Panc1 (cell line): ENCODE measurements around the gene DGKG.

Experiments used
- POLR2AphosphoS5 ChIP-seq: IDR thresholded peaks from 2 replicates; pipeline ENCODE4 v1.6.1; 2012; ENCODE audit warnings: mild to moderate bottlenecking, low read depth, low read length, moderate library complexity
- SIN3A ChIP-seq: IDR thresholded peaks from 2 replicates; pipeline ENCODE4 v1.6.1; 2012; ENCODE audit warnings: low read depth, mild to moderate bottlenecking, low read length, moderate library complexity, borderline replicate concordance; ENCODE audit not compliant: insufficient read depth
- TCF7L2 ChIP-seq: IDR thresholded peaks from 2 replicates; pipeline ENCODE4 v1.6.1; 2011; ENCODE audit warnings: mild to moderate bottlenecking, low read depth, low read length, inconsistent platforms
- TF ChIP-seq, protein P1 (sequence below): fragments of 450-650 bp; IDR thresholded peaks from 2 replicates; pipeline ENCODE4 v1.5.1; 2017; ENCODE audit warnings: mild to moderate bottlenecking
- TF ChIP-seq, protein P2 (sequence below), 2 experiments: IDR thresholded peaks; 2 replicates each; pipeline ENCODE4 v1.6.1; 2011 to 2012; ENCODE audit warnings: low read depth in 2 of 2, control low read depth in 1 of 2, low read length in 1 of 2, mild to moderate bottlenecking in 1 of 2, moderate library complexity in 1 of 2; ENCODE audit not compliant: insufficient read depth in 1 of 2

DNA sequence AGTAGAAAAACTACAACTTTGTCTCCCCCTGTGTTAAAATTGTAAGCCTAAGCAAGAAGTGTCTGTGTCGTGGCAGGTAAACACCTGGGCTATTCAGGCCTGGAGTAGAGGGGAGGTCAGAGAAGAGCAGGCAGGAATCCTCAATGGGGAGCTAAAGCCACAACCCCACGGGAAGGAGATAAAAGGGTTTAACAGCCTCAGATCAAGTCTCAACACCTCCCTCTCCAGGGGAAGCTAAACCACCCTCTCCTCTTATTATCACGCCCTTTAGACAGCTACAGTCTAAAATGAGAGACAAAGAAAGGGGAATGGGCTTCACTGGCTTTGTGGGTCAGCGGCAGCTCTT lies 264.7 kb downstream of the DGKG start:
- TF ChIP-seq, protein P1, sequence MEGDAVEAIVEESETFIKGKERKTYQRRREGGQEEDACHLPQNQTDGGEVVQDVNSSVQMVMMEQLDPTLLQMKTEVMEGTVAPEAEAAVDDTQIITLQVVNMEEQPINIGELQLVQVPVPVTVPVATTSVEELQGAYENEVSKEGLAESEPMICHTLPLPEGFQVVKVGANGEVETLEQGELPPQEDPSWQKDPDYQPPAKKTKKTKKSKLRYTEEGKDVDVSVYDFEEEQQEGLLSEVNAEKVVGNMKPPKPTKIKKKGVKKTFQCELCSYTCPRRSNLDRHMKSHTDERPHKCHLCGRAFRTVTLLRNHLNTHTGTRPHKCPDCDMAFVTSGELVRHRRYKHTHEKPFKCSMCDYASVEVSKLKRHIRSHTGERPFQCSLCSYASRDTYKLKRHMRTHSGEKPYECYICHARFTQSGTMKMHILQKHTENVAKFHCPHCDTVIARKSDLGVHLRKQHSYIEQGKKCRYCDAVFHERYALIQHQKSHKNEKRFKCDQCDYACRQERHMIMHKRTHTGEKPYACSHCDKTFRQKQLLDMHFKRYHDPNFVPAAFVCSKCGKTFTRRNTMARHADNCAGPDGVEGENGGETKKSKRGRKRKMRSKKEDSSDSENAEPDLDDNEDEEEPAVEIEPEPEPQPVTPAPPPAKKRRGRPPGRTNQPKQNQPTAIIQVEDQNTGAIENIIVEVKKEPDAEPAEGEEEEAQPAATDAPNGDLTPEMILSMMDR = no peak
- no peak for TF ChIP-seq POLR2AphosphoS5
- TF ChIP-seq, protein P2, sequence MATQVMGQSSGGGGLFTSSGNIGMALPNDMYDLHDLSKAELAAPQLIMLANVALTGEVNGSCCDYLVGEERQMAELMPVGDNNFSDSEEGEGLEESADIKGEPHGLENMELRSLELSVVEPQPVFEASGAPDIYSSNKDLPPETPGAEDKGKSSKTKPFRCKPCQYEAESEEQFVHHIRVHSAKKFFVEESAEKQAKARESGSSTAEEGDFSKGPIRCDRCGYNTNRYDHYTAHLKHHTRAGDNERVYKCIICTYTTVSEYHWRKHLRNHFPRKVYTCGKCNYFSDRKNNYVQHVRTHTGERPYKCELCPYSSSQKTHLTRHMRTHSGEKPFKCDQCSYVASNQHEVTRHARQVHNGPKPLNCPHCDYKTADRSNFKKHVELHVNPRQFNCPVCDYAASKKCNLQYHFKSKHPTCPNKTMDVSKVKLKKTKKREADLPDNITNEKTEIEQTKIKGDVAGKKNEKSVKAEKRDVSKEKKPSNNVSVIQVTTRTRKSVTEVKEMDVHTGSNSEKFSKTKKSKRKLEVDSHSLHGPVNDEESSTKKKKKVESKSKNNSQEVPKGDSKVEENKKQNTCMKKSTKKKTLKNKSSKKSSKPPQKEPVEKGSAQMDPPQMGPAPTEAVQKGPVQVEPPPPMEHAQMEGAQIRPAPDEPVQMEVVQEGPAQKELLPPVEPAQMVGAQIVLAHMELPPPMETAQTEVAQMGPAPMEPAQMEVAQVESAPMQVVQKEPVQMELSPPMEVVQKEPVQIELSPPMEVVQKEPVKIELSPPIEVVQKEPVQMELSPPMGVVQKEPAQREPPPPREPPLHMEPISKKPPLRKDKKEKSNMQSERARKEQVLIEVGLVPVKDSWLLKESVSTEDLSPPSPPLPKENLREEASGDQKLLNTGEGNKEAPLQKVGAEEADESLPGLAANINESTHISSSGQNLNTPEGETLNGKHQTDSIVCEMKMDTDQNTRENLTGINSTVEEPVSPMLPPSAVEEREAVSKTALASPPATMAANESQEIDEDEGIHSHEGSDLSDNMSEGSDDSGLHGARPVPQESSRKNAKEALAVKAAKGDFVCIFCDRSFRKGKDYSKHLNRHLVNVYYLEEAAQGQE (IDR thresholded peaks at IDR 0.05; ENCODE audit: insufficient read depth in 1 of 2, low read depth in 2 of 2, low read length in 1 of 2) = no peak
- no peak for TF ChIP-seq SIN3A
- no peak for TF ChIP-seq TCF7L2
